Progenitor cell of endocrine pancreas (in vitro differentiated cells): ENCODE measurements around the gene CLDN4. TPM values are rescaled to one million over a fixed set of nuclear protein-coding genes. Genes with fewer than 3 reads are reported as not detected.

ENCODE experiments used
- DNase-seq: peaks from one replicate; pipeline ENCODE4 v3.0.0; 2021; ENCODE audit warnings: low spot score; ENCODE audit not compliant: unreplicated experiment
- H3K27ac Mint-ChIP-seq: 2 replicates; pipeline ENCODE4 v1.8.0; 2021; ENCODE audit warnings: mild to moderate bottlenecking, moderate library complexity, mixed read lengths
- H3K27me3 Mint-ChIP-seq: 2 replicates; pipeline ENCODE4 v1.8.0; 2021; ENCODE audit warnings: mixed read lengths
- H3K36me3 Mint-ChIP-seq: 2 replicates; pipeline ENCODE4 v1.8.0; 2022; ENCODE audit warnings: mixed read lengths; ENCODE audit not compliant: insufficient read depth
- H3K4me1 Mint-ChIP-seq: 2 replicates; pipeline ENCODE4 v1.8.0; 2021; ENCODE audit warnings: low read depth, mixed read lengths
- H3K4me3 Mint-ChIP-seq: 2 replicates; pipeline ENCODE4 v1.8.0; 2021; ENCODE audit warnings: low read depth, mild to moderate bottlenecking, moderate library complexity, mixed read lengths
- H3K9me3 Mint-ChIP-seq: 2 replicates; pipeline ENCODE4 v1.8.0; 2021; ENCODE audit warnings: low read depth, mixed read lengths
- CTCF ChIP-seq: fragments of 200-600 bp; sonication (generic); IDR thresholded peaks from one replicate; pipeline ENCODE4 v1.5.0; 2021; ENCODE audit warnings: antibody characterized with exemption, mild to moderate bottlenecking; ENCODE audit not compliant: unreplicated experiment
- total RNA-seq: library from RNA; stranded (reverse); gene quantifications from 2 replicates; pipeline ENCODE4 v1.2.1, GENCODE V29; 2021

The CLDN4 gene
- total RNA-seq, 1 donor from 2014 or later: 172 TPM

DNA sequence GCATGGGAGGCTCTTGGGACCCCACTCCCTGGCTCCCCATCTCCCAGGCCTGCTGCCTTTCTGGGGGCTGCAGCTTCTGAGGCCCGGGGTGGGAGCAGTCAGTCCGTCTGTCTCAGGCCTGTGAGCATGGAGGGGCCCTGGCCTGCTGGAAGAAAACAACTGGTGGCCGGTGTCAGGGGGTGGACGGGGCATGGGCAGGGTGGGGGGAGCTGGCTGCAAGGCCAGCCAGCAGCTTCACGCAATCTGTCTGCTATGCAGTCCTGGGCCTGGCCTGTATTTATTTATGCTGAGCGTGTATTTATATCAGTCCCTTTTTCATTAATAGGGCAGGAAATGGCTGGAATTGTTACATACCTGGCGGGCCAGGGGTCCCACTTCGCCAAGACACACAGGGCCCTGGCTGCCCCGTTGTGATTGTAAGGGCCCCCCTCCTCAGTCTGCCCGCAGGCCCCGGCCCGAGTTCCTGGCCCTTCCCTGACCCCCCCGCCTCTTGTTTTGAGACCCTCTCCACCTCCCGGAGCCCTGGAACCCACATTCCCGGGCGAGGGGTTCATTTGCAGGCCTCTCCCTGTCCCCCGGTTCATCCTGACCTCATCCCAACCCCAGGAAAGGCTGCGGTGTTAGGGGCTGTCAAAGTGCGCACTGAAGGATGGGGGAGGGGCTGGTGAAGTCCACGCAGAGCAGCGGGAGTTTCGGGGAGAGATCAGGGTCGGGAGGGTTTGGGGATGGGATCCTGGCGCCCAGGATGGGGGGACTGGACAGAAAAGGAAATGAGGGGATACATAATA lies 38.4 kb downstream of the CLDN4 start:
- Mint-ChIP-seq H3K4me3 (no peak overlapping the region), H3K9me3 (no peaks in the 10 kb centered on the region), H3K27ac (no peak overlapping the region), H3K4me1 (peaks cover 6% of the 10 kb centered on the region), H3K36me3 (no peaks in the 10 kb centered on the region), H3K27me3 (peaks cover 5% of the 10 kb centered on the region)
- DNase-seq: no peak
- TF ChIP-seq CTCF: no peak

DNA sequence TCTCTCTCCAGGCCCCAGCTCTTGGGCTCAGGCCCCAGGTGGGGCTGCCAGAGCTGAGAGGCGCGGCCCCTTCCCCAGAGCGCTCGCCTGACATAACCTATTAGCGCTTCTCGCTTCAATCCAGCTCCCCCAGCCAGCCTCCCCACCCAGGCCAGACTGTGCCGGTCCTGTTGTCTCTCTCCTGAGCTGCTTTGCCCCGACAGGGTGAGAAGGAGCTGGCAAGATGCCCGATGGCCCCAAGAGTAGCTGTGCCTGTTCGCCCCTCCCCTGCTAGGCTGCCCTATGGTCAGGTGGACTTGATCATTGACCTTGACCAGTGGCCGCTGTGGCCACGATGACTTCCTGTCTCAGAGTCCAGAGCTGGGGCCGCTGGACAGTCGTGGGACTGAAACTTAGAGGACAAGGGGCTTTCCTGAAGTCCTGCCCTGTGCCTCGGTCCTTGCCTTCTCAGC lies 39.3 kb downstream of the CLDN4 start:
- H3K27me3 Mint-ChIP-seq: peaks cover 5% of the 10 kb centered on the region
- no peak for TF ChIP-seq CTCF
- no peaks in the 10 kb centered on the region for H3K36me3 Mint-ChIP-seq
- no peak overlapping the region for H3K27ac Mint-ChIP-seq
- no peak overlapping the region for H3K4me3 Mint-ChIP-seq
- H3K9me3 Mint-ChIP-seq: no peaks in the 10 kb centered on the region
- H3K4me1 Mint-ChIP-seq: peaks cover 6% of the 10 kb centered on the region
- DNase-seq: no peak

DNA sequence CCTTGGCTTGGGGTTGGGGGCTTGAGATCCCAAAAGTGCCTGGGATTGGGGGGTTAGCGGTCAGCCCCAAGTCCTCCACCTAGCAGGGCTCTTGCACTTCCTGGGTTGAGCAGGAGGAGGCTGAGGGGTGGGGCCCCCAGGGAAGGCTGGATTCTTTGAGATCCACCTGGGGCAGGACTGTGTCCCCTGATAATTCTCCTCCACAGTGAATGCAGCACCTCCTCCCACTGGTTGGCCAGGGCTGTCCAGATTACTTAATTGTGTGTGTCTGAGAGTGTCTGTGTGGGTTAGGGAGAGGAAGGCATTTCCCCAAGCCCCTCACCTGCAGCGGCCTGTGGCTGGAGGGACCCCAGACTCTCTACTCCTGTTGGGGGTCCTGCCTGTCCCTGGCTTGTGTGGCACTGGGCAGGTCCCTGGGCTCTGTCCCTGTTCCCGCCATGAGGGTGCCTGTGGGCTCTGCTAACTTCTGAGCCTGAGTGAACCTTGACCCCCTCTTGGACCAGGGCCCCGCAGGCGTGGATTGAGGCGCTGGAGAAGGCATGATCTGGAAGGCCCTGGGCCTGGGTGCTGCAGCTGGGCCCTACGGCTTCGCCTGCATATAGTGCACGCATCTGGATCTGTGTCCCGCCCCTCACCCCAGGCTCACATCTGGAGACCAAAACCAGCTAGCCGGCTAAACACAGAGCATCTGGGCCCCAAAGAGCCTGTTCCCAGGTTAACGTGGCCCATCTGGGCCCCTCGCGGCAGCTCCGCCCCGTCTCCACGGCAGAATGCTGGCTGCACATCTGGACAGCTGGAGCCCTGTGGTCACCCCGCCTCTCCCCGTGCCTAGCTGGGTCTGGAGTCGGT lies 40.6 kb downstream of the CLDN4 start:
- no peaks in the 10 kb centered on the region for H3K9me3 Mint-ChIP-seq
- no peak for TF ChIP-seq CTCF
- H3K27ac Mint-ChIP-seq: no peak overlapping the region
- H3K4me1 Mint-ChIP-seq: peaks cover 6% of the 10 kb centered on the region
- H3K4me3 Mint-ChIP-seq: no peak overlapping the region
- peaks cover 7% of the 10 kb centered on the region for H3K27me3 Mint-ChIP-seq
- H3K36me3 Mint-ChIP-seq: no peaks in the 10 kb centered on the region
- no peak for DNase-seq

GRCh38 chr7:73872056-73872908 lies 41.5 kb downstream of the CLDN4 start:
- Mint-ChIP-seq H3K4me1 (peaks cover 6% of the 10 kb centered on the region), H3K9me3 (no peaks in the 10 kb centered on the region), H3K27me3 (peaks cover 9% of the 10 kb centered on the region), H3K4me3 (no peak overlapping the region), H3K36me3 (no peaks in the 10 kb centered on the region), H3K27ac (no peak overlapping the region)
- DNase-seq: no peak
- TF ChIP-seq CTCF: no peak

DNA sequence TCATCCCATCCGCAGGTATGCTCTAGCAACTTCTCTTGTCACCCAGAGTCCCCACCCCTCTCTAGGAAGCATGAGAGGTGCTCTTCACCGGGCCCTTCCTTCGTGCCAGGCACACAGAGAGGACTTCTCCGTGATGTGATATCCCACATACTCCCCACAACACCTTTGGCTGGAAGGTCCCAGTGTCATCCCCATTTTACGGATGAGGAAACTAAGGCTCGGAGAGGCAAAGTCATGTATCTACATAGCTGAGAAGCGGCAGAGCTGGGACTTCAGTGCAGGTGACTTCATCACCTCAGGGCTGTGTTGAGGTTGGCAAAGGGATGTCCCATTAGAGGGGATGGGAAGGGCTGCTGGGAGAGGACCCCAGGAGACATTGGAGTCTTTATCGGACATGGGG lies 45.6 kb downstream of the CLDN4 start:
- no peaks in the 10 kb centered on the region for H3K9me3 Mint-ChIP-seq
- H3K27ac Mint-ChIP-seq: no peak overlapping the region
- no peaks in the 10 kb centered on the region for H3K36me3 Mint-ChIP-seq
- no peak for TF ChIP-seq CTCF
- H3K4me1 Mint-ChIP-seq: peaks cover 6% of the 10 kb centered on the region
- H3K27me3 Mint-ChIP-seq: peaks cover 16% of the 10 kb centered on the region
- H3K4me3 Mint-ChIP-seq: no peak overlapping the region
- no peak for DNase-seq
